HG02981 (cell line): ENCODE results near the gene NUP210.

Experiments used
- ATAC-seq: cut with Tn5 transposase; IDR thresholded peaks from one replicate; pipeline ENCODE4 v1.9.1; 2021; ENCODE audit warnings: mild to moderate bottlenecking, moderate library complexity; ENCODE audit not compliant: unreplicated experiment

Gene NUP210

GRCh38 chr3:13353506-13353905 is 66.6 kb downstream of the NUP210 start:
- no peak for ATAC-seq

GRCh38 chr3:13352621-13353131 is 67.4 kb downstream of the NUP210 start:
- ATAC-seq, result no peak

- no peak for ATAC-seq
These were observed 70.3 kb downstream of the NUP210 start for GRCh38 chr3:13349823-13350222.

- ATAC-seq, result no peak
These were observed 71.3 kb downstream of the NUP210 start for GRCh38 chr3:13348661-13349396.

- no peak for ATAC-seq
These were observed 72.0 kb downstream of the NUP210 start for GRCh38 chr3:13348100-13348499.

GRCh38 chr3:13347390-13347950 is 72.7 kb downstream of the NUP210 start:
- ATAC-seq, result no peak

- ATAC-seq, result no peak
These were observed 73.4 kb downstream of the NUP210 start for GRCh38 chr3:13346481-13347389.

- ATAC-seq, result no peak
These were observed 74.3 kb downstream of the NUP210 start for GRCh38 chr3:13345772-13346171.

GRCh38 chr3:13345284-13345683 is 74.8 kb downstream of the NUP210 start:
- no peak for ATAC-seq

- no peak for ATAC-seq
These were observed 75.5 kb downstream of the NUP210 start for GRCh38 chr3:13344663-13345062.

GRCh38 chr3:13343601-13344000 is 76.5 kb downstream of the NUP210 start:
- no peak for ATAC-seq

- ATAC-seq, result no peak
These were observed 78.8 kb downstream of the NUP210 start for GRCh38 chr3:13341229-13341905.

GRCh38 chr3:13339833-13340232 is 80.3 kb downstream of the NUP210 start:
- no peak for ATAC-seq

GRCh38 chr3:13338996-13339395 is 81.1 kb downstream of the NUP210 start:
- no peak for ATAC-seq

GRCh38 chr3:13338231-13338630 is 81.9 kb downstream of the NUP210 start:
- ATAC-seq, result no peak

- ATAC-seq, result no peak
These were observed 83.5 kb downstream of the NUP210 start for GRCh38 chr3:13336592-13336991.

GRCh38 chr3:13335503-13335902 is 84.6 kb downstream of the NUP210 start:
- ATAC-seq, result no peak

- no peak for ATAC-seq
These were observed 85.1 kb downstream of the NUP210 start for GRCh38 chr3:13335059-13335458.

GRCh38 chr3:13333236-13333897 is 86.8 kb downstream of the NUP210 start:
- no peak for ATAC-seq

GRCh38 chr3:13332740-13333139 is 87.4 kb downstream of the NUP210 start:
- ATAC-seq, result no peak
